ENCODE measurements around the gene SOX4.
A peak's percentile ranks its signal among the peaks of the same experiment; 100 is the strongest.

- peak; percentile 39 for TF ChIP-seq POLR2A (IDR thresholded peaks at IDR 0.05)
- no peak for TF ChIP-seq CTCF (IDR thresholded peaks at IDR 0.05)
- TF ChIP-seq EP300 (IDR thresholded peaks at IDR 0.05) = no peak
Measured at GRCh38 chr6:21588481-21589351, 4.8 kb upstream of the SOX4 start.

Data from ovary (tissue), 3 donors.